ENCODE results near the gene PDSS1.
"Not testable (repeated sequence)": the region's sequence is repeated elsewhere in the genome, so short reads cannot be mapped to it uniquely, and the experiment has no call there.

PDSS1 gene

GRCh38 chr10:26789779-26790178 is 92.3 kb downstream of the PDSS1 start:
- not testable (repeated sequence) for H3K27me3 ChIP-seq (ENCODE audit: control insufficient read depth, insufficient read depth, low read length, poor library complexity, severe bottlenecking); H3K36me3 ChIP-seq (ENCODE audit: control insufficient read depth, insufficient read depth, low read length); H3K27ac ChIP-seq (ENCODE audit: insufficient read depth, low read depth, low read length, poor library complexity, severe bottlenecking); H3K4me3 ChIP-seq (ENCODE audit: insufficient read depth, low read depth, low read length); H3K9me3 ChIP-seq (ENCODE audit: control insufficient read depth, low read length); H3K4me1 ChIP-seq (ENCODE audit: control insufficient read depth, insufficient read depth, low read length)
- WGBS, 2 experiments = 88 to 89% methylated on average over 1 of the region's 2 CpGs

DNA sequence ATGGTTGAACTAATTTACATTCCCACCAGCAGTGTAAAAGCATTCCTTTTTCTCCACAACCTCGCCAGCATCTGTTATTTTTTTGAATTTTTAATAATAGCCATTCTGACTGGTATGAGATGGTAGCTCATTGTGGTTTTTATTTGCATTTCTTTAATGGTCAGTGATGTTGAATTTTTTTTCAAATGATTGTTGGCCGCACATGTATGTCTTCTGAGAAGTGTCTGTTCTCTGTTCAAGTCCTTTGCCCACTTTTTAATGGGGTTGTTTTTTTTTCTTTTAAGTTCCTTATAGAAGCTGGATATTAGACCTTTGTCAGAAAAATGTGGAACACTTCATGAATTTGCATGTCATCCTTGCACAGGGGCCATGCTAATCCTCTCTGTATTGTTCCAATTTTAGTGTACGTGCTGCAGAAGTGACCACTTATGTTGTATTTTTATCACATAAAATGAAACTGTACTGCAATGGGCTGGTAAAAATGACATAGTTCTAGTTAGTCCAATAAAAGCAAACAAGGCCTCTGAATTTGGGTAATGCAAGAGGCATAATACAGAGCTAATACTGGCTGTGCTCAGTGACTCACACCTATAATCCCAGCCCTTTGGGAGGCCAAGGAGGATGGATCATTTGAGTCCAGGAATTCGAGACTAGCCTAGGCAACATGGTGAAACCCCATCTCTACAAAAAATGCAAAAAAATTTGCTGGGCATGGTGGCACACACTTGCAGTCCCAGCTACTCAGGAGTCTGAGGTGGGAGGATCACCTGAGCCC is 92.9 kb downstream of the PDSS1 start:
- H3K9me3 ChIP-seq (ENCODE audit: control insufficient read depth, low read length) = no peaks in the 10 kb centered on the region
- WGBS, 2 experiments = 82 to 88% methylated on average over 3 to 4 of the region's 4 CpGs
- no peaks in the 10 kb centered on the region for H3K36me3 ChIP-seq (ENCODE audit: control insufficient read depth, insufficient read depth, low read length)
- no peaks in the 10 kb centered on the region for H3K4me1 ChIP-seq (ENCODE audit: control insufficient read depth, insufficient read depth, low read length)
- H3K4me3 ChIP-seq (ENCODE audit: insufficient read depth, low read depth, low read length) = no peak overlapping the region
- no peaks in the 10 kb centered on the region for H3K27me3 ChIP-seq (ENCODE audit: control insufficient read depth, insufficient read depth, low read length, poor library complexity, severe bottlenecking)
- H3K27ac ChIP-seq (ENCODE audit: insufficient read depth, low read depth, low read length, poor library complexity, severe bottlenecking) = no peak overlapping the region

DNA sequence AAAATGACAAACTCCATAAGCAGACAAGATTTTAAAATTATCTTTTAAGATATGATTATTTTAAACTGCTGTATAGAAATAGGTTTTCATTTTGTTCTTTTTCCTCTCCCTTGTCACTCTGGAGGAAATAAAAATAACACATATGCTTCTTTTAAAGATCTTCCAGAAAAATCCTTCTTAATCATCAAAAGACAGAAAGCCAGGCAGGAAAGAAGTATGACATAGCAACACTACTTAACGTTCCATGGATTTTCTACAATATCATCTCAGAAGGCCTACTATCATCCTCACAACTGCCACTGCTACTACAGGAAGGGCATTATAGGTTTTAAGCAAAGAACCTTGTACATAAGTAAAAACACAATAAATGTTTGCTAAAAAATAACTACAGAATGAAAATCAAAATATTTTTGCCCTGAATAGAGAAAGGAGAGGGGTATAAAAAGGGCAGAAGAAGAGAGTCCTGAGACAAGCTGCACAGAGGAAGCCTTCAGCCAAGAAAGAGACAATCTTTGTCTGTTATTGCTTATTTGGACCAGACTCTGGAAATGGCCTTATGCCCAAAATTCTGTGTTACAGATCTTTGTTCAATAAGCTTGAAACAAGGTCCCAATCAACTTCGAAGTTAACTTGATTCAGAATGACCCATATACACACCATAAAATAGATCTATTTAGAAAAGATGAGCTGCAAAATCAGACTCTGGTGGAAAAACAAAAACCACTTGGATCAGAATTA is 95.4 kb downstream of the PDSS1 start:
- no peaks in the 10 kb centered on the region for H3K36me3 ChIP-seq (ENCODE audit: control insufficient read depth, insufficient read depth, low read length)
- WGBS, 2 experiments = 82 to 90% methylated on average over 2 of the region's 2 CpGs
- no peaks in the 10 kb centered on the region for H3K4me1 ChIP-seq (ENCODE audit: control insufficient read depth, insufficient read depth, low read length)
- peaks cover 3% of the 10 kb centered on the region for H3K9me3 ChIP-seq (ENCODE audit: control insufficient read depth, low read length)
- no peaks in the 10 kb centered on the region for H3K27me3 ChIP-seq (ENCODE audit: control insufficient read depth, insufficient read depth, low read length, poor library complexity, severe bottlenecking)
- no peak overlapping the region for H3K4me3 ChIP-seq (ENCODE audit: insufficient read depth, low read depth, low read length)
- no peak overlapping the region for H3K27ac ChIP-seq (ENCODE audit: insufficient read depth, low read depth, low read length, poor library complexity, severe bottlenecking)
